ENCODE data around the gene SRRM2.
"Not testable (repeated sequence)": the region's sequence is repeated elsewhere in the genome, so short reads cannot be mapped to it uniquely, and the experiment has no call there.

SRRM2 gene

DNA sequence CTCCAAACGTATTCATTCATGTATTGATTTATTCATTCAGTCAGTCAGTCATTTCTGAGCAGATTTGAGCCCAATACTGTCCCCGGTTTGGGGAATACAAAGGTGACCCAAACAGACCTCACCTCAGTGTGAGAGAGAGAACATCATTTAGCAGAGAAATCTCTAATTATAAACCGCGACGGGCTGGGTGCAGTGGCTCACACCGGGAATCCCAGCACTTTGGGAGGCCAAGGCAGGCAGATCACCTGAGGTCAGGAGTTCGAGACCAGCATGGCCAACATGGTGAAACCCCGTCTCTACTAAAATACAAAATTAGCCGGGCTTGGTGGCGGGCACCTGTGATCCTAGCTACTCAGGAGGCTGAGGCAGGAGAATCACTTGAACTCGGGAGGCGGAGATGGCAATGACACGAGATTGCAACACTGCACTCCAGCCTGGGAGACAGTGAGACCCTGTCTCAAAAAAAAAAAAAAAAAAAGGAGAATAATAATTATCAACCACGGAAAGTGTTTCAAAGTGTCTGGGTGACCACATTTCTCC lies 30.7 kb upstream of the SRRM2 start:
- H3K9me3 Mint-ChIP-seq, H3K36me3 Mint-ChIP-seq, H3K4me1 Mint-ChIP-seq, H3K27me3 Mint-ChIP-seq: not testable (repeated sequence)
- peak overlapping the region; percentile 68 for H3K4me3 Mint-ChIP-seq
- H3K27ac Mint-ChIP-seq = peak overlapping the region; percentile 46

DNA sequence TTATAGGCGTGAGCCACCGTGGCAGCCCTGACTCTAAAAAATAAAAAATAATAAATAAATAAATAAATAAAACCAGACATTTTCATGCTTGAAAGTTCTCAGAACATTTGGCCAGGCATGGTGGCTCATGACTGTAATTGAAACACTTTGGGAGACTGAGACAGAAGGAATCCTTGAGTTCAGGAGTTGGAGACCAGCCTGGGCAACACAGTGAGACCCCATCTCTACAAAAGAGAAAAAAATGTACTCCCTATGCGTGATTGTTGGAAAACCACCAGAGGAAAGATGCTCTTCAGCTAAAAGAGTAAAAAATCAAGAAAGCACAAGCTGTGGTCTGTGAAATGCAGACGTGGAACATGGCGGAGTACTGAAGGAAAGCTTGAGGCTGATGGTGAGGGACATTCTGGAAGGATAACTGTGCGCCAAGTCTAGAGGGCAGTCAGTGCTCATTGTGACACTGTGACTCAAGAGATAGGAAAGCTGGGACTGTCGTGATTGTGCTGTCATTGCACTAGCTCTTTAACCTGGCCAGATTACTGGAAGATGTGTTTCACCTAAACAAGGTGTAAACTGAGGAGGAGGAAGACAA lies 28.3 kb upstream of the SRRM2 start:
- Mint-ChIP-seq H3K36me3 (no peaks in the 10 kb centered on the region), H3K9me3 (no peaks in the 10 kb centered on the region), H3K4me1 (no peaks in the 10 kb centered on the region), H3K27me3 (peaks cover 10% of the 10 kb centered on the region), H3K27ac (no peak overlapping the region), H3K4me3 (no peak overlapping the region)

DNA sequence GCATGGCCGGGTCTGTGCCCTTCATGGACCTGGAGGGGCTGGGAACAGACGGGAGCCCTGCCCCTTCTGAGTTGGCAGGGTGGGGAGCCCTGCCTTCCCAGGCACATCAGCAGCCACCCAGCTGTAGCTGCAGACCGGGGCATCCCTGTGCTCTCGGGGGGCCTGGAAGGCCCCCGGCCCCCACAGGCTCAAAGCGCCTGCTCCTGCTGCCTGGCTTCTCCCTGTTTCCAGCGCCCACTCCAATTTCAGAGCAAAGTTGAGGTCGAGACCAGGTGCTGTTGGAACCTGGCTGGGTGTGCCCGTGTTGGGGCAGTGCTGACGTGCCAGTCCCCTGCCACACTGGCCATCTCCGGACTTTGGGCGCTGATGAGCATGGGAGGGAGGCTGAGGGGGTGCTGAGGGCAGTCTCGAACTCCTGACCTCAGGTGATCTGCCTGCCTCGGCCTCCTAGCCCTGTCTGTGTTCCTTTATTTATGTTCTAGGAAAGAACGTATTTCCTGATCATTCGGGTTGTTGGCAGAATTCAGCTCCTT lies 27.6 kb upstream of the SRRM2 start:
- Mint-ChIP-seq H3K27ac (no peak overlapping the region), H3K27me3 (peaks cover 10% of the 10 kb centered on the region), H3K4me3 (no peak overlapping the region), H3K9me3 (no peaks in the 10 kb centered on the region), H3K36me3 (no peaks in the 10 kb centered on the region), H3K4me1 (no peaks in the 10 kb centered on the region)

DNA sequence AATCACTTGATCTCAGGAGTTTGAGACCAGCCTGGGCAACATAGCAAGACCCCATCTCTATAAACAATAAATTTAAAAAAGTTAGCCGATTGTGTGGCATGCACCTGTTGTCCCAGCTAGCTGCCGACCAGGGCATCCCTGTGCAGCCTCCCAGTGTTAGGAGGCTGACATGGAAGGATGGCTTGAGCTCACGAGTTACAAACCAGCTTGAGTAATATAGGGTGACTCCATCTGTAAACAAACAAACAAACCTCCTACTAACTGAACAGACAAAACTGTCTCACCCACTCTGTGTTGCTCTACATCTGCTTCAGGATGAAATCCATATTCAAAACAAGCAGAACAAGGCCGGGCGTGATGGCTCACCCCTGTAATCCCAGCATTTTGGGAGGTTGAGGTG lies 25.5 kb upstream of the SRRM2 start:
- Mint-ChIP-seq H3K9me3 (no peaks in the 10 kb centered on the region), H3K4me1 (no peaks in the 10 kb centered on the region), H3K27me3 (peaks cover 10% of the 10 kb centered on the region), H3K27ac (no peak overlapping the region), H3K4me3 (no peak overlapping the region), H3K36me3 (no peaks in the 10 kb centered on the region)

DNA sequence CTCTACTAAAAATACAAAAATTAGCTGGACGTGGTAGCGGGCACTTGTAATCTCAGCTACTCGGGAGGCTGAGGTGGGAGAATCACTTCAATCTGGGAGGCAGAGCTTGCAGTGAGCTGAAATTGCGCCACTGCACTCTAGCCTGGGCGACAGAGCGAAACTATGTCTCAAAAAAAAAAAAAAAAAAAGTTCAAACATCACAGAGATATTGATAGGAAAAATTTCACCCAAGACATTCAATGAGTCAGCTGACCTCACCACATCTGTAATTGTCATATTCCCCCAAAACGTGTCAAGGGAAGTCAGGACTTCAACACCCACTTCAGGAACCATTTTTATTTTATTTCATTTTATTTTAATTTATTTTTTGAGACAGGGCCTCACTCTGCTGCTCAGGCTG lies 24.4 kb upstream of the SRRM2 start:
- Mint-ChIP-seq H3K27ac (no peak overlapping the region), H3K27me3 (peaks cover 10% of the 10 kb centered on the region), H3K4me1 (no peaks in the 10 kb centered on the region), H3K36me3 (no peaks in the 10 kb centered on the region), H3K4me3 (no peak overlapping the region), H3K9me3 (no peaks in the 10 kb centered on the region)

DNA sequence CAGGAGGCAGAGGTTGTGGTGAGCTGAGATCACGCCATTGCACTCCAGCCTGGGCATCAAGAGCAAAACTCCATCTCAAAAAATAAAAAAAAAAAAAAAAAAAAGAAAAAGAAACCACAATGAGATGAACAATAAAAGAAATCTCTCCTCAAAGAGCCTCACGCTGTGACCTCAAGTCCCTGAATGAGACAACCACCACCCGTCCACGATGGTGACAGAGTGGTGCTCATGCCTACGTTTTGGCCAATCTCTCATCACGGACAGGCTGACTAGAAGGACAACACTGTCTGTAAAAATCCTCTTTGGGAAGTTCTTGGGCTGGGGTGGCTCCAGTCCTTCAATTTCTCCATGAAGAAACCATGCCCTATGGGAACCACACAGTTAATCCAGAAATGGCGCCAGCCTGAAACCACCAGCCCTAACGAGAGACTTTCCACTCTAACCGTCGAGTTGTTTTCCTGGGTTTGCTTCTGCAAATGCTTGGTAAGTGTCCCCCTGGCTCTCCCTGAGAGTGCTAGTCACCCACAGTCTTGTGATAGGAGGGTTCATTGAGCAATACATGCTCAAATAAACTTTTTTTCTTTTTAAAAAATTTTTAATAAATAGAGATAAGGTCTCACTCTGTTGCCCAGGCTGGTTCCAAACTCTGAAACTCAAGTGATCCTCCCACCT lies 17.5 kb upstream of the SRRM2 start:
- H3K27ac Mint-ChIP-seq = no peak overlapping the region
- H3K9me3 Mint-ChIP-seq = no peaks in the 10 kb centered on the region
- no peaks in the 10 kb centered on the region for H3K4me1 Mint-ChIP-seq
- no peaks in the 10 kb centered on the region for H3K27me3 Mint-ChIP-seq
- H3K36me3 Mint-ChIP-seq = no peaks in the 10 kb centered on the region
- H3K4me3 Mint-ChIP-seq = no peak overlapping the region

DNA sequence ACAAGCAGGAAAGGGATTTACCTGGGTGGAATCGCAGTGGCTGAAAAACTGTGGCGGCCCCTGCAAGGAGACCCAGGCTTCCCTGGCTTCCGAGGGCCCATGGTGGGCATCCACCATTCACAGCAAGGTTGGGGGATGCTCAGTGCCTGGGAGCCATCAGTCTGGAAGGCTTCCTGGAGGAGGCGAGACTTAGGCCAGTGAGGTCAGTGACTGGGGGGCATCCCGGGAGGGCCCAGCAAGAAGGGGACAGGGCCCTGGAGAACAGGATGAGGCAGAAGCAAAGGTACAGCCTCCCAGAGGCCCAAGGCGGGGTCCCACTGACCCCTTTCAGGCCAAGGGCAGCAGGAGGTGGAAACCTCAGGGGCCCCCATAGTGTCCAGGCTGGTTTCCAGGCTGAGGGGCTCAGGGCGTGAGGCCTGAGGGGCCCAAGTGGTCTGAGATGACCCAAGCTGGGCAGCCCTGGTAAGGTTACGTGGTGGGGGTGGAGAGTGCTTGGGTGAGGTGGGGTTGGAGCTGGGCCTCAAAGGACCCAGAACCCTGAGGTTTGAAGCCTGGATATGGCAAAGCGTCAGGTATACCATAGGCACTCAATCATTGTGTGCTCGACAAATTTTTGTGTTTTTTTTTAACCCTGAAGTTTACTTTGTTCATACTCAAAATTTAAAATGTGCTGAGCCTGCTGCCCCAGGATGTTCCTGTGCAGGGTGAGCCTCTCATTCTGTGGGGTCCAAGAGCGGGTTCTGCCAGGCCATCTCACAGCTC lies 15.8 kb upstream of the SRRM2 start:
- Mint-ChIP-seq H3K4me1 (no peaks in the 10 kb centered on the region), H3K36me3 (no peaks in the 10 kb centered on the region), H3K27me3 (no peaks in the 10 kb centered on the region), H3K9me3 (no peaks in the 10 kb centered on the region), H3K4me3 (no peak overlapping the region), H3K27ac (no peak overlapping the region)

DNA sequence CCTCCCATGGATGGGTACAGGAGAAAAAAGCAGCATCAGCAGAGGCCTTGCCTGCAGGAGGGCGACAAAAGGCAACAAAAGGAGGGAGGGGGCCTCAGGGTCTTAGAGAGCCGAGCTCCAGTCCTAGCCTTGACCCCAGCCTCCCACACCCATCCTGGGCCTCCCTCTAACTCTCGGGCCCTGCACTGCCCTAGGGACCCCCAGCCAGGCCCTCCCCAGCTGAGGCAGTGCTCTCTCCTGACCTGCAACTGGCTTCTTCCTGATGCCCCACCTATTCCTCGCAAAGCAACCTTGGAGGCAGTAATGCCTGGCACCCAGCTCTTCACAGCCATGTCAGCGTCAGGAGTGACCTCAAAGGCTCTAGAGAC lies 15.2 kb upstream of the SRRM2 start:
- H3K27me3 Mint-ChIP-seq = no peaks in the 10 kb centered on the region
- no peaks in the 10 kb centered on the region for H3K4me1 Mint-ChIP-seq
- H3K4me3 Mint-ChIP-seq = no peak overlapping the region
- no peaks in the 10 kb centered on the region for H3K9me3 Mint-ChIP-seq
- H3K36me3 Mint-ChIP-seq = no peaks in the 10 kb centered on the region
- H3K27ac Mint-ChIP-seq = no peak overlapping the region

DNA sequence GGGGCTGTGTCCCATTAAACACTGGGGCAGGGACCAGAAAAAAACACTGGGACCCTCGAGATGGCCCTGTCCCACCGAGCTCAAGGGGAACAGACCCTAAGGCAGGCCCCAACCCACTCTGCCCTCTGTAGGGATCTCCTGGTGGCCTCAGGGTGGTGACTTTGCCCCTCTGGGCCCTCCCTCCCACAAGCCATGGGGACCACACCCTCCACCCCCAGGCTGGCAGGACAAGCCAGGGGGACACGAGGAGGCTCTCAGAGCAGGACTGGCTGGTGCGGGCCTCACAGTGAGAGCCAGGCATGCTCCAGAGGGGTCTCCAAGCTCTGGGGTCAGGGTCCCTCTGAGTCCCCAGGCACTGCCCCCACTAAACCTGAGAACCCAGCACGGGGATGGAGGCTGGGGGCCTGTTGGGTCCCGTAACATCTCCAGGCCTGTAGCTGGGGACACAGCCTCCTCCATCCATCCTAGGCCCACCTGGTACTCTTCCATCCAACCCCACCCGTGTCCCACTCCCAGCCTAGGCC lies 14.5 kb upstream of the SRRM2 start:
- Mint-ChIP-seq H3K36me3 (no peaks in the 10 kb centered on the region), H3K27ac (no peak overlapping the region), H3K4me3 (no peak overlapping the region), H3K27me3 (no peaks in the 10 kb centered on the region), H3K9me3 (no peaks in the 10 kb centered on the region), H3K4me1 (no peaks in the 10 kb centered on the region)

DNA sequence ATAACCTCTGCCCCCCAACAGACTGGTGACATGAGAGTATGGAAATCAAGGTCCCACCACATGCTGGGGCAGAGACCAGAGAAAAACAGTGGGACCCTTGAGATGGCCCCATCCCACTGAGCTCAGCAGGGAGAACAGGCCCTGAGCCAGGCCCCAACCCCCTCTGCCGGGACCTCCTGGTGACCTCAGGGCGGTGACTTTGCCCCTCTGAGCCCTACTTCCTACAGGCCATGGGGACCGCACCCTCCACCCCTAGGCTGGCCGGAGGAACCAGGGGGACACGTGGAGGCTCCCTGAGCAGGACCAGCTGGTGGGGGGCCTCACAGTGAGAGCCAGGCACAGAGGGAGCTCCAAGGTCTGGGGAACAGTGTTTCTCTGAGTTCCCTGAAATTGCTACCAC lies 13.8 kb upstream of the SRRM2 start:
- Mint-ChIP-seq H3K27me3 (no peaks in the 10 kb centered on the region), H3K36me3 (no peaks in the 10 kb centered on the region), H3K9me3 (no peaks in the 10 kb centered on the region), H3K4me1 (no peaks in the 10 kb centered on the region), H3K4me3 (no peak overlapping the region), H3K27ac (no peak overlapping the region)

DNA sequence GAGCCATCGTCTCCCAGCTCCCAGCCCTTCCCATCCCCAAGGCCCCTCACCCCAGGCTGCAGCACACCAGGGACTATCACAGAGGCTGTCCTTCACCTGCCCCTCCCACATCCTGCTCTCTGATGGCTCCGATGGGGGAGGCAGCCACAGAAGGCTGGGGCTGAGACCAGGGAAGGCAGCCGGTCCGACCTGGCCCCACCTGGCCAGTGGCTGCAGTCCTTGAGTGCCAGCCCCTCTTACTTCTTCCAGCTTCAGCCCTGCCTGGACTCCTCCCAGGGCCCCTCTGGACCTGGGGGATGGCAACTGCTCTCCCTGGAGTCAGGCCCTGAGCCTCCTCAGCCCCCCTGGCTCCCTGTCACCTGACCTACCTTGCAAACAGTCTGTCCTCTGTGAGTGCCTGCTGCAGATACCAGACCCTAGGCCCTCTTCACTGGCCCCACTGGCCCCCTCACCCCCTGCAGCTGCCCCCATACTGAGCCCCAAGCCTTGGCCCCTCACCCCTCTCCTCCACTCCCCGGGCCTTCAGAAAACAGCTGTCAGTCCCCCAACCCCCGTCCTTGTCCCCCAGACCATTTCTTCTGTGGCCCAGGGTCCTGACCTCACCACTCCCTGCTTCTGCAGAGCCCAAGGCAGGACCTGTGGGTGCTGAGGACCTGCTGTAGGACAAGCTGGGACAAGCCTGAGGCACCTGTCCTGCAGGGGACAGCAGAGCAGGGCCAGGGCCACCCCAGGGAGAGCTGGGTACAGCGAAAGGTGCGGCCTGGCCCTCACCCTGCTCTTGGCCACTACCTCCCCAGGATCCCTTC lies 12.6 kb upstream of the SRRM2 start:
- no peaks in the 10 kb centered on the region for H3K9me3 Mint-ChIP-seq
- no peaks in the 10 kb centered on the region for H3K4me1 Mint-ChIP-seq
- H3K4me3 Mint-ChIP-seq = no peak overlapping the region
- H3K27me3 Mint-ChIP-seq = no peaks in the 10 kb centered on the region
- H3K27ac Mint-ChIP-seq = no peak overlapping the region
- no peaks in the 10 kb centered on the region for H3K36me3 Mint-ChIP-seq

DNA sequence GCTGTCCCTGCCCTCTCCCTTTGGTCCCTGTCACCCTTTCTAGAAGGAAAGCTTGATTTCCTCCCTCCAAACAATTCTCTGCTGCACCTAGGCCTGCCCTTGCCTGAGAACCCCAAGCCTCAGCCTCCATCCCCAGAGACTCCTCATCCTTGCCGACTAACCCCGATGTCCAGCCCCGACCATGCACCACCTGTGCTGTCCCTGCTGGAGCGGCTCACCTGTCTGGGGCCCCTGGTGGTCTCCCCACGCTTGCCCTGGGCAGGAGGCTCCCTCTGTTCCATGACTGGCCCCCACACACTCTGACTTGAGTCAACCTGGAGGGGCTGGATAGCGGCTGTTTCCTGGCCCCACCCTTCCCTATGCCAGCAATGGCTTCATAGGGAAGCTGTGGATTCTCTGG lies 12.0 kb upstream of the SRRM2 start:
- Mint-ChIP-seq H3K36me3 (no peaks in the 10 kb centered on the region), H3K27ac (no peak overlapping the region), H3K9me3 (no peaks in the 10 kb centered on the region), H3K4me3 (no peak overlapping the region), H3K4me1 (no peaks in the 10 kb centered on the region), H3K27me3 (no peaks in the 10 kb centered on the region)

DNA sequence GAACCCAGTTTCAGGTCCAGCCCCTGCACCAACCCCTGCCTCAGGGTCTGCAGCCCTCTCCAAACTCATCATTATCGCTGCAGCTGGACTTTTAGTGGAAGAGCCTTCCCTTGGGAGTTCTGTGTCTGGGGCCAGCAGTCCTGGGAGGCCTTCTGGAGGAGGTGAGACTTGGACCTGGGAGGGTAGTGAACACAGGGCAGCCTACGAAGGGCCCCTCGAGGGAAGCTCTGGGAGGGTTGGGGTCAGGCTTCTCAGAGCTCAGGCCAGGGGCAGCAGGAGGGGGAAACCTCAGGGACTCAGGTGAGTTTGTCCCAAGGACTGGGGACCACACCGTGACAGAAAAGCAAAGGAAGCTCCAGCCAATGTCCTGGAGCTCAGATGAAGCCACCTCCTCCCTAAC lies 11.3 kb upstream of the SRRM2 start:
- Mint-ChIP-seq H3K36me3 (no peaks in the 10 kb centered on the region), H3K9me3 (no peaks in the 10 kb centered on the region), H3K27me3 (no peaks in the 10 kb centered on the region), H3K4me1 (no peaks in the 10 kb centered on the region), H3K27ac (no peak overlapping the region), H3K4me3 (no peak overlapping the region)

DNA sequence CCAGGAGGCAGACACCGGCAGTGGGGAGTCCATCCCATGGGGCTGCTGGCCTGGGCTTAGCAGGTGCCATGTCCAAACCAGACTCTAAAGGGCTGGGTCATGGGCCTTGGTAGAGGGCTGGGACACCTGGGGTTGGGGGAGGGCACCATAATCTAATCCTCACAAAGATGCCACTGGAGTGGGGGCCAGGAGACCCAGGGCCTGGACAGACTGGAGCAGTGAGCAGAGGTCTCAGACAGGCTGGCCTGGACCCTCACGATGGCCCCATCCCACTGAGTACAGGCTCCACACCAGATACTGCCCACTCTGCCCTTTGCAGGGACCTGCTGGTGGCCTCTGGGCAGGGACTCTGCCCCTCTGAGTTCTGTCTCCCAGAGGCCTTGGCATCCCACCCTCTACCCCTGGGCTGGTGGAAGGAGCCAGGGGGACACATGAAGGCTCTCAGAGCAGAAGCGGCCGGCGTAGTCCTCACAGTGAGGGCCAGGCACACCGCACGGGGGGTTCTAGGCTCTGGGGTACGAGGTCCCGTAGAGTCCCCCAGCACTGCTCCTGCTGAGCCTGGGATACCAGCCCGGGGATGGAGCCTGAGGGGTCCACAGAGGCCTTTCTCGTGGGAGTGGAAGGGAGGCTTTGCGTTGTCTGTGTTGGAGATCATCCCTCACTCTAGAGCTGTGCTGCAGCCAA lies 10.0 kb upstream of the SRRM2 start:
- no peaks in the 10 kb centered on the region for H3K36me3 Mint-ChIP-seq
- H3K27me3 Mint-ChIP-seq = no peaks in the 10 kb centered on the region
- H3K9me3 Mint-ChIP-seq = no peaks in the 10 kb centered on the region
- no peak overlapping the region for H3K4me3 Mint-ChIP-seq
- no peak overlapping the region for H3K27ac Mint-ChIP-seq
- H3K4me1 Mint-ChIP-seq = no peaks in the 10 kb centered on the region
